HG03460 (cell line): ENCODE measurements around the gene ARSG.
"Not testable (repeated sequence)": the region's sequence is repeated elsewhere in the genome, so short reads cannot be mapped to it uniquely, and the experiment has no call there.

Source experiments
- ATAC-seq: cut with Tn5 transposase; IDR thresholded peaks from one replicate; pipeline ENCODE4 v1.9.1; 2021; ENCODE audit not compliant: unreplicated experiment

The ARSG gene

DNA sequence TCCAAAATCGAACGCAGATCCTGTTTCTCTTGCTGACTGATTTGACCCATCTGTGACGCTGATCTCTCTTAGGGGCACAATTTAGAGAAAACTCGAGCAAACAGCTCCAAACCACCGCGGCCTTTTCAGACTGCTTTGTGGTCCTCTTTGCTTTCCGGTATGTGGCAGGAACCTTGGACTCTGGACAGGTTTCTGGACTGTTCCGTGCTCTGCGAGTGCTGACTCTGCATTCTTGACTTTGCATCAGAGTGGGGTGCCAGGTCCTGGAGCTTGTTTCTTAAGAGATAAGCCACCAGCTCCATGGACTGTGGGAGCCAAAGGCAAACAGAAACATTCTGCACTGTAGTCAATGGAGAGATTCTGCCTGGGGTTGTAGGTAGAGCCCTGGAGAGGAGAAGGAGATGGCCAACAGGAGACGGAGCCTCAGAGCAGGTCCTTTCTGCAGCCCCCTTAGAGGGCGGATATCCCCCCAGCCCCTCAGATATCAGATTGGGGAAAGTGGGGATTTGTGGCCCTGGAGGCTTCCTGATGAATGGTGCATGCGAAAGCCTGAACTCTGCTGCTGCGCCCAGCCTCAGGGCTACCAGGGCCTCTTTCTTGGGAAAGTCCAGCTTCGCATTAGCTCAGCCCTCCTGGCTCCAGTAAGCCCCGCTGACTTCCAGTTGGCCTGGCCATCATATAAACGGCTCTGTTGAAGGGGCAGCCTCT, 100.4 kb downstream of the ARSG start:
- no peak for ATAC-seq

DNA sequence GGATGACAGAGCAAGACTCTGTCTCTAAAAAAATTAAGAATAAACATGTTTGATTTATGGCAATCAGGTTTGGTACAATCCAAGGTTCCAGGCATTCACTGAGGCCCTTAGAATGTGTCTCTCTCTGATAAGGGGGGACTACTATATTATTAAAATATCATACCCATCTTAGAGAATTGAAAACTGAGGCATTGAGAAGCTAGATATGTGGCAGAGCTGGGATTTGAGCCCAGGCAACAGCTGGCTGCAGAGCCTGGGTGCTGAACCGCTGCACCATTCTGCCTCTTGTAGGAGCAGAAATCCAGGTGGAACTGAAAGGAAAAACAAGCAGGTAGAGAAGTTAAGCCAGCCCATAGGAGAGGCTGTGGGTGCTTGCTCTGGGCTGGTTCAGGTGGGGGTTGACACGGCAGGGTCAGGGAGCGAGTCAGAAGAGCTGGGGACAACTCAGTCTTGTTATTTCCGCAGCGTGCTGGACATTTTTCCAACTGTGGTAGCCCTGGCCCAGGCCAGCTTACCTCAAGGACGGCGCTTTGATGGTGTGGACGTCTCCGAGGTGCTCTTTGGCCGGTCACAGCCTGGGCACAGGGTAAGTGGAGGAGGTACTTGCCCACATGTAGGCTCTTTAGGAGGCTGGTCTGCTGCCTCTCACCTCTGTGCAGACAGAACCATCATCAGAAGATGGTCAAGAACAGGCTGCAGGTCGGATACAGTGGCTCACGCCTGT, 103.5 kb downstream of the ARSG start:
- ATAC-seq: no peak

DNA sequence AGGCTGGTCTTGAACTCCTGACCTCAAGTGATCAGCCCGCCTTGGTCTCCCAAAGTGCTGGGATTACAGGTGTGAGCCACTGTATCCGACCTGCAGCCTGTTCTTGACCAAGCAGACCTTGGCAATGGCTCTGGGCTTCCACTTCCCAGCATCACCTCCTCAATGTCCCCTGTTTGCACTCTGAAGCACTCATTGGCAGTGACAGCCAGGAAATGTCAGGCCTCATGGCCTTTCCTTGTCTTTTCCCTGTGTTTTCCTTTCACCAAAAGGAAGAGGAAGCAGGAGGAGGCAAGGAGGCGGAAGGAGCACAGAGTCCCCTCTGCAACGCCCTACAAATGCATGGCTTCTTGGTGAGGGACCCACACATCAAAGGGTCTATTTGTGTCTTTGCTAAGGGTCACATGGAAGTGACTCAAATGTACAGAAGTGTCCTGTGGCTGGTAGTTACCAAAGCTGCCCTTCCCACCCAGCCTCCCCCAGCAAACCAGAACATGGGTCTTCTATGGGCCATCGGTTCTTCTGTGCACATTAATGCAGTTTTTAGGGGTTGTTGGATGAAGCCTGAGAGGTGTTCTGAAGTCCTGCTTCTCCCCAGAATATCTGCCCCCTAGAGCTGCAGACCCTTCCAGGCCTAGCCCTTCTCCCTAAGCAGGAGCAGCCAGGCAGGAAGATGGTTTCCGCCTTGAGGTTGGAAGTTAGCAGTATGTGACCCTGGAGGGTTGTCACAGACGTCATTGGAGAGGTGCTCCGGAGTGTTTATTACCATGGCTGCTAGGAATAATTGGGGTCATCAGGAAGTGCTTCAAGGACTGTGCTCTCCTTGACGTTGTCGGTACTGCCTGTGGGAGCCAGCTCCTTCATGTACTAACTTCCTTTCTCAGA, 105.2 kb downstream of the ARSG start:
- no peak for ATAC-seq

DNA sequence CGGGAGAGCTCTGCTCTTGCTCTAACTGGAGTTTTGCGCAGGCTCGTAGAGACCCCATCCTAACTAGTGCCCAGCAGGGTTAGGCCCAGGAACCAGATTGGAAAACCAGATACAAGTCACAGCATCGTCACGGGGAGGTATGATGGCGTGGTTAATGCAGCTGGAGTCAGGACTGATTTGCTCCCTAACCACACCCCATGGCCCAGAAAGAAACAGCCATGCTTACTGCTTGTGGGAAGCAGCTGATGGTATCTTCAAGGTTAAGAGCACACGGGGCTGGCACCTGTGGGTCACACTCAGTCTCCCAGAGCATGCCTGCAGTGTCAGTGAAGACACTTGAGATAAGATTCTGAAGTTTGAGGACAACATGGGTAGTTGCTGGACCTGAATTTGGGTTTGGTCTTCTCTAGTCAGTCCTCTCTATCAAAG, 105.8 kb downstream of the ARSG start:
- ATAC-seq: no peak

DNA sequence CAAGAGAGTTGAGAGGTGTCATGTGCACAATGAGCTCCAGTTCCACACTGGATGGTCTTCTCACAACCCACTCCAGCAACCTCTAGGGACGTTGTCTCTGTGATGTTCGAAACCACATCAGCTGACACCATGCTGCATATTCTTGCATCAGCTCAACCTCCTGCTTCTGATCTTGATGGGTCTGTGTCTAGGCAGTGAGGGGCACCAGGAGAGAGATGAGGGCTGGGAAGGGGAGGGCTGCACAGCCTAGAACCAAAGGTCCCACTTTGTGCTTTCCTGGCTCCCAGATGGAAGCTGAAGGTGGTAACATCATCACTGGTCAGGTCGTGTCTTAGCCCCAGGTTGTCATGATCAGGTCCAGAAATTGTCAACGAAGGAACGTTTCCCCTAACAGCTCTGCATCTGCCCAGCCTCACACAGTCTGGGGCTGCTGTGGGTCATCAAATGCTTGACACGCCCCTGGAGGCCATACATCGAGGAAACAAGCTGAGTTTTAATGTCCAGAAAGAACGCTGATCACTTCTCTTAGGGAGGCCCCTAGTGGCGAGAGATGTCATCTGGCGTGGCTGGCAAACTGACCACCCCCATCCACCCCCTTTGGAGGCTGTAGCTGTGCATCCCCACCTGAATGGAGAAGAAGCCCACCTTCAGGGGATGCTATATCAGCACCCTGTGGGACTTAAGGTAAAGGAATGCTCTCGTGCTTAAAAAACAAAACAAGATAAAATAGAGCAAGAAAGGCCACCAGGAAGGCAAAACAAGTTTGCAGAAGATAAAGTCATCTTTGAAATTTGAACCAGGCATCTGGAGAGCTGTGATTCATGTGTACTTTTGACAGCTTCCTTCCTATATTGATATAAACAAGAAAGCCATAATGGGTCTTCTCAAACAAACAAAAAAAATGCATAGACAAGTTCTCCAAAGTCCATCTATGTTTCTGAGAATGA, 107.7 kb downstream of the ARSG start:
- peak; percentile 79 for ATAC-seq

DNA sequence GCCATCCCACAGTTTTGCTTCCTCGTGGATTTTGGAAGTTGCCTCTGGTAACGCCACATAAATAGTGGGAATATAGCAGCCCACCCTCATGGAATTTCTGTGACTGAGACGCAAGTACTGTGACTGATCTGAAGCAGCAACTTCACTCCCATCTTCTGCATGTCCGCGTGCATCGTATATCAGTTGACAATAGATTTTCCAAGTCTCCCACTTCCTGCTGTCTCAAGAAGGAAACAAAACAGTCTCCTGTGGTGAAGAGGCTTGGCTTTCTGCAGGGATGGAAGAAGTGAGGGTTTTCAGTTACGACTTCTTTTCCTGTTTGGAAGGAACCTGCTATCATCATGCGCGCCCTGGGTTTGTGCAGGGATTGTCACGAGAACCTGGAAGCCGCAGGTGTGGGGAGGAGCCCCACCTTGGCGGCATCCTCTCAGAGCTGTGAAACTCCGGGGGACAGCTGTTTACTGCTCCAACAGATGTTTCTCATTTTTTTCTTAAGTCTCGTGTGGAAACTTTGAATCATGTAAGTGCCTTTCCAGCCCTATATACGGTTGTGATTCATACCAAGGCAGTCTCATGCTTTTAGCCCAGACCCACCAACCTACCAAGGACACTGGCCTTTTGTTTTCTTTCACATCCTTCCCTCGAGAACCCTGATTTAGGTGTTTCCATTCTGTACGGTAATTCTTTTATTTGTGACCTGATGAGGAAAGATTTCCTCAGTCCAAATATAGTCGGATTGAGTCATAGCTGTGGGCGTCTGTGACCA, 108.5 kb downstream of the ARSG start:
- no peak for ATAC-seq

DNA sequence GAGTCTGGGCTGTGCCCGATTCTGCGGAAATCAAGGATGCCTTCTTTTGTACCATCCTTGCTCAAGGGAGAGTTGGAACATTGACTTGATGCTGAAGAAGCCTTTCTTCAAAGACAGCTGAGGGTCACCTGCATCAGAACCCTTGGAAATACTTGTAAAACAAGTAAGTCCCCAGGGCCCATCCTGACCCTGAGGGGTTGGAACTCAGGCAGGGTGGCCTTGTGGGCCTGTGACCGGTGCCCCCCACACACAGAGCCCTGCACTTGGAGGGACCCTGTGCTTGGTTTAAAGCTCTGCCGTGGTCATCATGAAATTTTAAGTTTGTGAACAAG, 109.1 kb downstream of the ARSG start:
- ATAC-seq: no peak

DNA sequence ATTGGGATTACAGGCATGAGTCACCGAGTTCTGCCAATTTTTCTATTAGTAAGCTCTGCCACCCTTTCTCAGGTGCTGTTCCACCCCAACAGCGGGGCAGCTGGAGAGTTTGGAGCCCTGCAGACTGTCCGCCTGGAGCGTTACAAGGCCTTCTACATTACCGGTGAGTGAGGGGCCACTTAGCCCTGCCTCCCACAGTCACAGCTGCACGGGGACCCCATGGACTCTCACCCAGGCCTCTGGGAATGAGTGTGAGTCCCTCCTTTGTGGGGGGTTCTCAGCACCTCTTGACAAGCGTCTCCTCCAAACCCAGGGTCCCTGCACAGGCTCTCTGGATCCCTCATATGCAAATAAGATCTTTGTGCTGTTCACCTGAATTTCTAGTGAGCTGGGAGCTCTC, 110.0 kb downstream of the ARSG start:
- ATAC-seq: no peak

DNA sequence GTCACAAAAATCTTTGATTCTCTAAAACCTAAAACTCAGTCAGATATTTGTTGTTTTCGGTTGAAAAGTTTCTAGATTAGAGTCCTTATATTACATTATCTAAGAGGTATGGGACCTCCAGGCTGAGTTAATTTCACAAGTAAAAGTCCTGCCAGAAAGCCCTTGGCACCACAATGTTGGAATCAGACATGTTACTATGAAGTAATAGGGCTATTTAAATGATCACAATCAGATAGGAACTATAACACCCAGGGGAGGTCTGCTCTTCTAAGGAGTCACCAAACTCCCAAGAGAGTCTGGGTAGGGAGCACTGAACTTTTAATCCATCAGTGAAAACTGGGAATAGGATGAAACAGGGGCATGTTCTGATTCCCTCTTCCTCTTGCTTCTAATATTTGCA, 111.8 kb downstream of the ARSG start:
- ATAC-seq: no peak

DNA sequence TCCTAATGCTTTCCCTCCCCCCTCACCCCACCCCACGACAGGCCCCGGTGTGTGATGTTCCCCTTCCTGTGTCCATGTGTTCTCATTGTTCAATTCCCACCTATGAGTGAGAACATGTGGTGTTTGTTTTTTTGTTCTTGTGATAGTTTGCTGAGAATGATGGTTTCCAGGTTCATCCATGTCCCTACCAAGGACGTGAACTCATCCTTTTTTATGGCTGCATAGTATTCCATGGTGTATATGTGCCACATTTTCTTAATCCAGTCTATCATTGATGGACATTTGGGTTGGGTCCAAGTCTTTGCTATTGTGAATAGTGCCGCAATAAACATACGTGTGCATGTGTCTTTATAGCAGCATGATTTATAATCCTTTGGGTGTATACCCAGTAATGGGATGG, 112.5 kb downstream of the ARSG start:
- not testable (repeated sequence) for ATAC-seq

DNA sequence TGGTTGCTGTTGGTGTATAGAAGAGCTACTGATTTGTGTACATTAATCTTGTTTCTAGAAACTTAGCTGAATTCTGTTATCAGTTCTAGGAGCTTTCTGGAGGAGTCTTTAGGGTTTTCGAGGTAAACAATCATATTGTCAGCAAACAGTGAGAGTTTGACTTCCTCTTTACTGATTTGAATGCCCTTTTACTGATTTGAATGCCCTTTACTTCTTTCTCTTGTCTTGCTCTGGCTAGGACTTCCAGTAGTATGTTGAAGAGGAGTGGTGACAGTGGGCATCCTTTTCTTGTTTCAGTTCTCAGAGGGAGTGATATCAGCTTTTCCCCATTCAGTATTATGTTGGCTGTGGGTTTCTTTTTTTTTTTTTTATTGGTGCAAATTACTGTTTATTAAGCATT, 116.4 kb downstream of the ARSG start:
- ATAC-seq: not testable (repeated sequence)

DNA sequence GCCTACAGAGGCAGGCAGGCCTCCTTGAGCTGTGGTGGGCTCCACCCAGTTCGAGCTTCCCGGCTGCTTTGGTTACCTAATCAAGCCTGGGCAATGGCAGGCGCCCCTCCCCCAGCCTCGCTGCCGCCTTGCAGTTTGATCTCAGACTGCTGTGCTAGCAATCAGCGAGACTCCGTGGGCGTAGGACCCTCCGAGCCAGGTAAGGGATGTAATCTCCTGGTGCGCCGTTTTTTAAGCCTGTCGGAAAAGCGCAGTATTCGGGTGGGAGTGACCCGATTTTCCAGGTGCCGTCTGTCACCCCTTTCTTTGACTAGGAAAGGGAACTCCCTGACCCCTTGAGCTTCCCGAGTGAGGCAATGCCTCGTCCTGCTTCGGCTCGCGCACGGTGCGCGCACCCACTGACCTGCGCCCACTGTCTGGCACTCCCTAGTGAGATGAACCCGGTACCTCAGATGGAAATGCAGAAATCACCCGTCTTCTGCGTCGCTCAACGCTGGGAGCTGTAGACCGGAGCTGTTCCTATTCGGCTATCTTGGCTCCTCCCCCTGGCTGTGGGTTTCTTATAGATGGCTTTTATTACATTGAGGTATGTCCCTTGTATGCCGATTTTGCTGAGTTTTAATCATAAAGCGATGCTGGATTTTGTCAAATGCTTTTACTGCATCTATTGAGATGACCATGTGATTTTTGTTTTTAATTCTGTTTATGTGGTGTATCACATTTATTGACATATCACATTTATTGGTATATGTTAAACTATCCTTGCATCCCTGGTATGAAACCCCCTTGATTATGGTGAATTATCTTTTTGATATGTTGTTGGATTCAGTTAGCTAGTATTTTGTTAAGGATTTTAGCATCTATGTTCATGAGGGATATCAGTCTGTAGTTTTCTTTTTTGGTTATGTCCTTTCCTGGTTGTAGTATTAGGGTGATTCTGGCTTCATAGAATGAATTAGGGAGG, 122.6 kb downstream of the ARSG start:
- ATAC-seq: not testable (repeated sequence)

DNA sequence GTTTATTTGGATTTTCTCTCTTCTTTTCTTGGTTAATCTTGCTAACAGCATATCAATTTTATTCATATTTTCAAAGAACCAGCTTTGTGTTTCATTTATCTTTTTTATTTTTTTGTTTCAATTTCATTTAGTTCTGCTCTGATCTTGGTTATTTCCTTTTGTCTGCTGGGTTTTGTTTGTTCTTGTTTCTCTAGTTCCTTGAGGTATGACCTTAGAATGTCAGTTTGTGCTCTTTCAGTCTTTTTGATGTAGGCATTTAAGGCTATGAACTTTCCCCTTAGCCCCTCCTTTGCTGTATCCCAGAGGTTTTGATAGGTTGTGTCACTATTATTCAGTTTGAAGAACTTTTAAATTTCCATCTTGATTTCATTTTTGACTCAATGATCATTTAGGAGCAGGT, 123.6 kb downstream of the ARSG start:
- not testable (repeated sequence) for ATAC-seq

DNA sequence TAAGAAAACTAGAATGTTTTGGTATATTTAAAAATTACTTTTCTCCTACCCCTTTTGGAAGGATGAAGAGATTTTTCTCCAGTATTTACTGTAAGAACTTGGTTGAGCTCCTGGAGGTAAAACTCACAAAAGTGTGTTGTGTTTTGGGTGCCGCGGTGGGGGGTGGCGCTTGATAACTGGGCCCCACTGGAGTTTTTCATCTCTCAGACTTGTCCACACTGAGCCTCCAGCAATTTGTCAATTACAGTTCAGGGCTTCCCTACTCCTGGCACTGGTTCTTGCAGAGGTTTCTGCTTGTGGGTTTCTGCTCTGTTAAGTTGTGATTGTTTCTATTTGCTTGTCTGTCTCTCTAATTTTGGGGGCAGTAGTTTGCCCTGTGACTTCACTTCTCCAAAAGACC, 126.0 kb downstream of the ARSG start:
- no peak for ATAC-seq

DNA sequence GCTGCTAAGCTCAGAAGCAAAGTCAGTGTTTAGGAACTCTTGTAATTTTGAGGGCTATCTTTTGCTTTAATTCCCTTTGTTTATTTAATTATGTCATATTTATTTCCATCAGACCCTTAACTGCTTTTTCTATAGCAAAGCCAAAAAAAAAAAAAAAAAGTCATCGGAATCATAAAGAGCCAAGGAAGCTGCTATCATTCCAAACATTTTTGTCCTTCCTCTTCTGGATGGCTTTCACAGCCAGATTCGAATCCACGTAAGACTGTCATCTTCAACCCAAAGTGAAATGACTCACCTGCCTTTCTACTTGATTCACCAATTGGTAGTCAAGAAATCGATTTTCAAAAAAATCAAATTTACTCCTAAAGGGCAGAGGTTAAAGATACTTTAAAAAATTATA, 127.6 kb downstream of the ARSG start:
- no peak for ATAC-seq

DNA sequence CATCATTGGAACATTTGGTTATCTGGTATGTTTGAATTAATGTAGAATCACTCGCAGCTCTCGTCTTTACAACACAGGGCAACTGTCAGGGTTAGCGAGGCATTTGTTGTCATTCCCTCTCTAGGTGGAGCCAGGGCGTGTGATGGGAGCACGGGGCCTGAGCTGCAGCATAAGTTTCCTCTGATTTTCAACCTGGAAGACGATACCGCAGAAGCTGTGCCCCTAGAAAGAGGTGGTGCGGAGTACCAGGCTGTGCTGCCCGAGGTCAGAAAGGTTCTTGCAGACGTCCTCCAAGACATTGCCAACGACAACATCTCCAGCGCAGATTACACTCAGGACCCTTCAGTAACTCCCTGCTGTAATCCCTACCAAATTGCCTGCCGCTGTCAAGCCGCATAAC, 128.8 kb downstream of the ARSG start:
- ATAC-seq: no peak

DNA sequence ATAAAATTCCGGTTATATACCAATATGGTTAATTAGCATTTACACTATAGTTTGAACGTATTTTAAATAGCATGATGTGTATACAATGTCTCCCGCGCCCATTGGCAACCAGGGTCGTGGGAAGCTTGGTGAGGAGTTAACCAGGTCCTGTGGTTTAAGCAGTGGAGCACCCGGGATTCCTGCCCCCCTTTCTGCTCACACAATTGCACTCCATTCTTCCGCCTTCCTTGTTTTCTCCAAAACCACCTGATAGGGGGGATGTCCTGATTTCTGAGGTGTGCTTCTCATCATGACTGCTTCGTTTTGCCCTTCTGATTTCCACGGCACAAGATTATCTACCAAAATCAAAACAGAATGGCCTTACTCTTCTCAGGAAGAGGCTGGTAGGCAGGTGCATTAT, 130.2 kb downstream of the ARSG start:
- ATAC-seq: no peak

DNA sequence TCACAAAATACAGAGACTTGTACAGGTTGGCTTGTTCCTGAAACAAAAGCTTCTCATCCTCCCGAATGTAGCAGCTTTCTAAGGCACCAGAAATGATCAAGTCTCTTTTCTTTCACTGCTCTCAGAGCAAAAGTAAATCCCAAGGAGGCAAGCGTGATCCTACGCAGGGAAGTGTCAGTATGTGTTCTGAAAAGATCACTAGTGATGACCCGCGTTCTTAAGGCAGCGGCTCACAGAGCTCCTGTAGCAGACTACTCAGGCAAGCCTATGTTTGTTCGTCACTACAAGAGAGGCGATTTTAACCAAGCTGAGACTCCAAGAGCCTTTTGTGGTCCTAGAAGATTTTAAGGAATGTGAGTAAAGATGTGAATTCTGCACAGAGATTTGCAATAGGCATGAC, 131.5 kb downstream of the ARSG start:
- no peak for ATAC-seq

DNA sequence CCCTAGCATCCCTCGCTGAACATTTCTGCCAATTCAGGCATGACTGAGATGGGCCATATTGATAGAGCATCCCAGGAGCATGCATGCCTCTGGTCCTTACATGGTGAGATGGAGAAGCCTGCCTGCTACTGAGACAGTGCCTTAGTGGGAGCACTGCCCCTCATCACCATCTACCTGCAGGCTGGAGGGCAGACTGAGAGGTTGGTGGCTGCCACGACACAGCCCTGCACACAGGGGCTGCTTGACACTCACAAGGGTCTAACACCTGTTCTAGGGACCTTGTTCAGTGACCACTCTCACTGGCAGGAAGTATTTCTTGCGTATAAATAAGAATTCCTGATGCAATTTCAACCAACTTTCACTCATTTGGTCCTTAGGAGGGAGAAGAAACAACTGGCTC, 132.0 kb downstream of the ARSG start:
- no peak for ATAC-seq
